GM19395 (cell line): ENCODE results near the gene HAP1.

ENCODE experiments used
- ATAC-seq: cut with Tn5 transposase; IDR thresholded peaks from one replicate; pipeline ENCODE4 v1.9.1; 2021; ENCODE audit warnings: mild to moderate bottlenecking, moderate library complexity; ENCODE audit not compliant: unreplicated experiment

HAP1 gene

GRCh38 chr17:41766135-41766534, 31.7 kb upstream of the HAP1 start:
- no peak for ATAC-seq

DNA sequence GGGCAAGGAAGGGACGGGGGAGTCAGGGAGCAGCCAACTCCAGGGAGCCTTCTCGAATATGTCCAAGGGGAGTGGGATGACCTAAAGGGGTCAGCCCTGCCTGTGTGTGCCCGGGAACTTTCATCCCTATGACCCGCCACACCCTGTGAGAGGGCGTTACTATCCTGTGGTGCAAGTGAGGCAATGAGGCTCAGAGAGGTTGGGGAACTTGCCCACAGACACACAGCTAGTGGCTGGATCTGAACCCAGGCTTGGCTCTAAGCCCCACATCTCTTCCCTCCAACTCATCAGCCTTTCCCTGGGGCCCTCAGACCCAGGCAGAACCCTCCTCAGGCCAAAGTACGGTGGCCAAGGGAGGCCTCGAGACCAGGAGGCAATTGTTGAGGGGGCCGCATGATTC, 28.9 kb upstream of the HAP1 start:
- ATAC-seq = no peak

DNA sequence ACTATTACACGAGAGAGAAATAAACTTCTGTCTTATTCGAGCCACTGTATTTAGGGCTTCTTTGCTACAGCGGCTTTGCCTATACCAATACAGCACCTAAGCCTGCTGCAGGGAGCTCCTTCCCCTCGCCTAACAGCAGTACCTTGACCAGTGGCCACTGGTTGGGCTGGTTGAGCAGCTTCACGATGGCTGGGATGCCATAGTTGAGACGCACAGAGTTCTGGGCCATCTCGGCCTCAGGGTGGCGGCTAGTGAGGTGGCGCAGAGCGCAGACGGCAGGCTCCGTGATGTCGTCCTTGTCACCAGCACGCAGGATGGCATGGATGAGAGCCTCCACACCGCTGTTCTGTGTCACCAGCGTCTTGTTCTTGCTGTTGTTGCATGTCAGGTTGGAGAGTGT, 28.4 kb upstream of the HAP1 start:
- ATAC-seq = no peak

GRCh38 chr17:41762391-41762790, 27.9 kb upstream of the HAP1 start:
- ATAC-seq = no peak

DNA sequence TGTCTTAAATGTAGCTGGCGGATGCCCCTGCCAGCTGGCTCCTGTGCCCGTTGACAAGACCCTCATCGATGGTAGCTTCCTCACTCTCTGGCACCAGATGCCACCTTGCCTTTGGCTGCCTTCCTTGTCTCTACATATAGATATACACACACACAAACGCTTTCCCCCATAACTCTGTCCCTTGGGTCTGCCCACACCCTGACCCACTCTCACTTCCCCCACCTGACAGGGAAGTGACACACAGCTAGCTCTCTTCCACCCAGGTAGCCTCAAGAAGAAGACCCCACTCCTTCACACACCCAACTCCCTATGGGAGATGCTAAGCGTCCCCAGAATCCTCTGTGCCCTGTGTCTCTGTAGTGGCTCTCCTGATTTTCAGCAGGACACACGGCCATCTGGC, 26.4 kb upstream of the HAP1 start:
- no peak for ATAC-seq

GRCh38 chr17:41758601-41759000, 24.2 kb upstream of the HAP1 start:
- ATAC-seq = no peak

DNA sequence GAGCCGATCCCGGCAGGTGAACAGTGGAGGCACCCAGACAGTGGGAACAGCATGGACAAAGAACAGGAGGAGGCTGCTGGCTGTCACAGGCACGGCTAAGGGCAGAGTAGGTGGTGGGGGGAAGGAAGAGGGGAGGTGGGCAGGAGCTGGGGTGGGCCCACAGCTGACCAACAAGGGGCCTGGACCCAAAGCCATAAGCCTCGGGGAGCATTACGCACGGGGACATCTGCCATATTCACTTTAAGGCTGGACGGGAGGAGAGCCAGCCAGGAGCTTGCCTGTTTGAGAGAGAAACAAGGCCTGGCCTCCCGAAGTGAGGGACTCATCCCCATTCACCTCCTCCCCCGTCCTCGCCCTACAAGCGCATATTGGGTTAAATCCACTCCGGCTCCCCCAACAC, 19.6 kb upstream of the HAP1 start:
- no peak for ATAC-seq

DNA sequence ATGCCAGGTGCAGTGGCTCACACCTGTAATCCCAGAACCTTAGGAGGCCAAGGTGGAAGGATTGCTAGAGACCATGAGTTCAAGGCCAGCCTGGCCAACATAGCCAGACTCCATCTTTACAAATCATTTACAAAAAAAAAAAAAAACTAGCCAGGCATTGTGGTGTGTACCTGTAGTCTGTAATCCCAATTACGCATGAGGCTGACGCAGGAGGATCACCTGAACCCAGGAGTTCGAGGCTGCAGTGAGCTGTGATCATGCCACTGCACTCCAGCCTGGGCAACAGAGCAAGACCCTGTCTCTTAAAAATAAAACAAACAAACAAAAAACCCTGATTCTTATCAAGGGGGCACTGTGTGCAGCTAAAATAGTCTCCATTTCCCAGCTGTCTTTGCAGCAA, 16.8 kb upstream of the HAP1 start:
- no peak for ATAC-seq

- no peak for ATAC-seq
Observed at GRCh38 chr17:41750862-41751261, 16.4 kb upstream of the HAP1 start.

DNA sequence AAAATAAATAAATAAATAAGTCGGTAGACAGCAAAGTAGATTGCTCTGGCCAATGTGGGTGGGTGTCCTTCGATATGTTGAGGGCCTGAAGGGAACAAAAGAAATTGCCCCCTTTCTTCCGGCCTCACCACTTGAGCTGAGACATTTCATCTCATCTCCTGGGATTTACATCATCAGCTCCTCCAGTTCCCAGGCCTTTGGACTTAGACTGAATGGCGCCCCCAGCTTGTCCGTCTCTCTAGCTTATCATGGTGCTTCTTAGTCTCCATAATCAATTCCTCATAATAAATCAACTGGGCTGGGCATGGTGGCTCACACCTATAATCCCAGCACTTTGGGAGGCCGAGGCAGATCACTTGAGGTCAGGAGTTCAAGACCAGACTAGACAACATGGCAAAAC, 13.8 kb upstream of the HAP1 start:
- no peak for ATAC-seq

- ATAC-seq = no peak
Observed at GRCh38 chr17:41741709-41742108, 7.3 kb upstream of the HAP1 start.

- ATAC-seq = no peak
Observed at GRCh38 chr17:41740506-41740905, 6.1 kb upstream of the HAP1 start.

DNA sequence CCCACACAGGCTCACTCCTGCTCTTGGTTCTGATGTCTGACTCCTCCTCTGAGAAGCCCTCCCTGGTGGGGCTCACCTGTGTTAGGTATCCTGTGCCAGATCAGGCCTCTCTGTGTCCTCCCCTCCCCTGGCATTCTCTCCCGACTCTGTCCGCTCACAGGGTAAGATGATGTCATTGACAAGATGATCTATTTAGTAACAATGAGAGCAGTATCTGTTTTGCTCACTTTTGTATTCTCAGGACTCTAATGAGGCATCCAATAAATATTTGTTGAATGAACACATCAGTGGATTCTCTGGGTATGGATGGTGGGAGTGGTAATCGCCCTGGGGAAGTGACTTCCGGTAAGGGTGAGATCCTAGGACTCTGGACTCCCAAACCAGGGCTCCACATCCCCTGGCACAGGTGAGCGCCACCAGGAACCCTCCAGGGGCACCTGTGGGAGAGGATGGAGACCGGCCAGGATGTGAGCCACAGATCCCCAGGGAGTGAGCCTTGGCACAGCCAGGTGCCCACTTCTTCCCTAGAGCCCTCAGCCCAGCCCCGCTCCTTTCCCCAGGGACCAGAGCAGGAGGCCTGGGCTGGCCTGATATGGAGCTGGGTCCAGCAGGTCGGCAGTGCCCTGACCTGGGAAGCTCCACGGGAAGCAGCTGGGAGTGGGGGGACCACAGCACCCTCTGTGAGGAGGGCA, 5.4 kb upstream of the HAP1 start:
- ATAC-seq = no peak

- no peak for ATAC-seq
Observed at GRCh38 chr17:41738801-41739112, 4.3 kb upstream of the HAP1 start.

DNA sequence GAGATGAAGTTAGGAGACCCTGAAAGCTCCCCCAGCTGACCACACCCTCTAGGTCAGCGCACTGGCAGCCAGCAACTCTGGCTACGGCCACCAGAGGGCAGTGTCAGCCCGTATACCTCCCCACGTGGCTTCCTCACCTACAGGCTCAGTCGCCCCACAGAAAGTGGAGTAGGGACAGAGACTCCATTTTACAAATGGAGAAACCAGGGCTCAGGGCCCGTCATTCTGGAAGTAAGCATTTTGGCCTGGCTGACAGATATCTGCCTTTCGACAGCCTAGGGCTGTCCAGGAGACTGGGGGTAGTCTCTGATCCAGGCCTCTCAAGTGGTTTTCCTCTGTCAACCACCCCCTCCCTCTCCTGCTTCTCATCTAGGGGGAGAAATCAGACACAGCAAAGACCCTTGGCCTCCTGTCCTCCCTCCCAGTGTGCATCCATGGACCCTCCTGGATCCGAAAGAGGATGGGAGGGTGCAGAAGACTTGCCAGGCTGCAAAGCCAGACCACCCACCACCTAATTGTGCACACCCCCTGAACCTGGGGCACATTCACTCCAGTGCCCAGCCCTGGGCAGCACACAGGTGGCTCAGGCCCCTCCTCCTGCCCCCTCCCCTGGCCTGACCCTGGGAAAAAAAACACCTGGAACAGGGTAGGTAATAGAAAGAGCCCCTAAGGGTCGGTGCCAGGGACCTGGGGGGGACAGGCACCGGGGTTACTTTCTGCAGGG, 3.8 kb upstream of the HAP1 start:
- ATAC-seq = no peak

DNA sequence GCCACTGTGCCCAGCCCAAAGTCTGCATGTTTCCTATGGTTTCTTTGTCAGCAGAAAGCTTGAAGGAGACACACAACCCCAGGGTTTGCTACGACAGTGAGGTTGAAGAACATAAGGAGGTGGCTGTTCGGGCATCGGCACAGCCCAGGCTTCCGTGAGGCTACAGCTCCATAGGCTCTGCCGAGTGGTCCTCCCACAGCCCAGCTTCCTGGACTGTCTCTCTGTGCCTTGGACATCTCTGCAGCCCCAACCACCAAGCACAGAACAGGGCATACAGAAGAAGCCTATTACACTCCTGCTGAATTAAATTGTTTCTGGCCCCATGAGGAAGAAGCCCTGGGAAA, 3.2 kb upstream of the HAP1 start:
- no peak for ATAC-seq

- ATAC-seq = no peak
Observed at GRCh38 chr17:41736983-41737679, 2.7 kb upstream of the HAP1 start.

DNA sequence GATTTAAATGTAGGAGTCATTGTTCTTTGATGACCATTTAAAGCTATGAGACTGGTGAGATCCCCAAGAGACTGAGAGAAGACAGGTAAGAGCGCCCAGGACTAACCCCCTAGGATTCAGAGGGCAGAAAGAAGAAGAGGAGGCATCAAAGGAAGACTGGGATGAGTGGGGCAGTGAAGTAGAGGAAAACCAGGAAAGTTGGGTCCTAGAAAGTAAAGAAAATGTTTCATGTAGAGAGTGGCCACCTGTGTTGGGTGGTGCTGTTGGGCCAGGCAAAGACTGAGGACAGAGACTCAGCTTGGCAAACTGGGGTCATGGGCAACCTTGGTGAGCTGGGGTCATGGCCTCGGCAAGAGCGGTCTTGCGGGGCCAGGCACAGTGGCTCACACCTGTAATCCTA, 1.3 kb upstream of the HAP1 start:
- ATAC-seq = no peak

DNA sequence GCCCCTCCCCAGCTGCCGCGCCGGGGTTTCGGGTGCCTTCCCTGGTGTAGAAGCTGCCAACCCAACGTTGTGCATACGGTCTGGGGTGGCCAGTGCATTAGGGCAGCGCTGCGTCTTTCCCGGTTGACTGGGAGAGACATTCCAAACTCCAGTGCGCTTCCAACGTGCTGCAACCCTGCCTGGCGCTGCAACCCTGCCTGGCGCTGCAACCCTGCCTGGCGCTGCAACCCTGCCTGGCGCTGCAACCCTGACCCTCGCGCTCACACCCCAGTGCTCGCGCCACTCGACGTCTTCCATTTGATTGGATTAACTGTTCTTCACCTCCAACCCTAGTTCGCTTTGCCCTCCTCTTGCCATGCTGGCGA, 488 bp upstream of the HAP1 start:
- ATAC-seq = no peak

GRCh38 chr17:41733348-41734138, 900 bp downstream of the HAP1 start:
- ATAC-seq = no peak

GRCh38 chr17:41731836-41732235, 2.6 kb downstream of the HAP1 start:
- no peak for ATAC-seq

DNA sequence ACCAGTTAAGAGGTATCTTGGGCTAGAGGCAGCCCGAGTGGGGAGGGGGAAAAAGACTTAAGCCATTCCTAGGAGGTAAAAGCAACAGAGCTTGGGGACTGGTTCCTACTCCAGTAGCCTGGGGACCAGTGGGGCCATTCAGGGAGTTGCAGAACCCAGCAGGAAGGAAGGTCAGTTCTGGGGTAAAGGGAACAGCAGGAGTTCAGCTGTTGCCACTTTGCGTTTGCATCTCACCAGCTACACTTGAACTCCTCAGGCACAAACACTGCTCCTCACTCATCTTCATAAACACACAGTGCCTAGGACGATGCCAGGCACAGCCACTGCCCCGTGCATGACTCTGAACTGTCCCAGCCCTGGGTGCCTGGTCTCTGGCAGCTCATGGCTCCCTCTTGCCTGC, 4.0 kb downstream of the HAP1 start:
- no peak for ATAC-seq
